CD14-positive monocyte (primary cell): ENCODE data around the gene CCL5. TPM values are rescaled to one million over a fixed set of nuclear protein-coding genes. Genes with fewer than 3 reads are reported as not detected.
A peak's percentile ranks its signal among the peaks of the same experiment; 100 is the strongest.

ENCODE experiments used
- DNase-seq, 3 donors: peaks; one replicate each; pipeline ENCODE4 v3.0.0-alpha.2; 2011 to 2022
- H2AFZ ChIP-seq: 2 replicates; pipeline ENCODE4 v1.6.0; 2012; ENCODE audit warnings: mild to moderate bottlenecking, low read depth, low read length, inconsistent platforms; ENCODE audit not compliant: insufficient read depth, poor library complexity, severe bottlenecking
- H3K27ac ChIP-seq, 2 donors: 1 replicate in 1 of 2; 2 replicates in 1 of 2; pipeline ENCODE4 v1.5.1; 2012 to 2013; ENCODE audit warnings: low read length in 2 of 2, control low read depth in 1 of 2, inconsistent platforms in 1 of 2, low read depth in 1 of 2, mild to moderate bottlenecking in 1 of 2
- H3K27me3 ChIP-seq, 2 donors: one replicate each; pipeline versions ENCODE4 v1.6.0 to v1.6.1; 2011 to 2013; ENCODE audit warnings: low read length in 2 of 2; ENCODE audit not compliant: control insufficient read depth in 2 of 2, insufficient read depth in 2 of 2
- H3K36me3 ChIP-seq, 2 donors: replicated peaks in 1 of 2; 1 replicate in 1 of 2; 2 replicates in 1 of 2; pipeline versions ENCODE4 v1.5.1 to v1.6.1; 2012 to 2013; ENCODE audit warnings: low read length in 2 of 2, control low read depth in 1 of 2, inconsistent platforms in 1 of 2, mild to moderate bottlenecking in 1 of 2; ENCODE audit not compliant: insufficient read depth in 2 of 2, control insufficient read depth in 1 of 2
- H3K4me1 ChIP-seq, 2 donors: 1 replicate in 1 of 2; 2 replicates in 1 of 2; pipeline versions ENCODE4 v1.5.1 to v1.6.1; 2012 to 2013; ENCODE audit warnings: low read length in 2 of 2, control low read depth in 1 of 2, inconsistent platforms in 1 of 2, mild to moderate bottlenecking in 1 of 2, moderate library complexity in 1 of 2; ENCODE audit not compliant: insufficient read depth in 2 of 2, control insufficient read depth in 1 of 2
- H3K4me2 ChIP-seq: replicated peaks from 2 replicates; pipeline ENCODE3; 2012; ENCODE audit warnings: low read length, moderate library complexity, mild to moderate bottlenecking; ENCODE audit not compliant: poor library complexity, severe bottlenecking; ENCODE audit errors: extremely low read depth
- H3K4me3 ChIP-seq, 3 experiments: fragments of 200-600 bp in 1 of 3; sonication (generic) in 1 of 3; replicated peaks in 1 of 3; 1 replicate in 2 of 3; 2 replicates in 1 of 3; pipeline ENCODE4 v1.5.1; 2011 to 2013; ENCODE audit warnings: low read length in 3 of 3, mild to moderate bottlenecking in 3 of 3, control low read depth in 2 of 3, low read depth in 2 of 3, inconsistent platforms in 1 of 3, moderate library complexity in 1 of 3
- H3K79me2 ChIP-seq: 2 replicates; pipeline ENCODE4 v1.6.0; 2012; ENCODE audit warnings: mild to moderate bottlenecking, control low read depth, inconsistent platforms, low read length, moderate library complexity; ENCODE audit not compliant: insufficient read depth
- H3K9ac ChIP-seq: 2 replicates; pipeline ENCODE4 v1.6.0; 2017; ENCODE audit warnings: low read length, mild to moderate bottlenecking; ENCODE audit not compliant: insufficient read depth, poor library complexity, severe bottlenecking
- H3K9me3 ChIP-seq, 2 donors: replicated peaks in 1 of 2; 1 replicate in 1 of 2; 2 replicates in 1 of 2; pipeline versions ENCODE4 v1.5.1 to v1.6.1; 2012 to 2013; ENCODE audit warnings: low read length in 2 of 2, control low read depth in 1 of 2; ENCODE audit not compliant: control insufficient read depth in 1 of 2, insufficient read depth in 1 of 2
- H4K20me1 ChIP-seq: 2 replicates; pipeline ENCODE4 v1.6.0; 2012; ENCODE audit warnings: mild to moderate bottlenecking, low read length, control low read depth, moderate library complexity; ENCODE audit not compliant: insufficient read depth
- H3K27ac Mint-ChIP-seq, 7 donors: one replicate each; pipeline ENCODE4 v1.8.0; 2020; ENCODE audit warnings: mild to moderate bottlenecking in 7 of 7, mixed read lengths in 7 of 7, moderate library complexity in 6 of 7, inconsistent platforms in 2 of 7
- H3K27me3 Mint-ChIP-seq, 3 donors: one replicate each; pipeline ENCODE4 v1.8.0; 2021 to 2022; ENCODE audit warnings: low read depth in 3 of 3, mild to moderate bottlenecking in 3 of 3, mixed read lengths in 3 of 3, moderate library complexity in 3 of 3, inconsistent platforms in 1 of 3
- H3K36me3 Mint-ChIP-seq, 2 donors: one replicate each; pipeline ENCODE4 v1.8.0; 2020; ENCODE audit warnings: mixed read lengths in 2 of 2, inconsistent platforms in 1 of 2, mild to moderate bottlenecking in 1 of 2
- H3K4me1 Mint-ChIP-seq: one replicate; pipeline ENCODE4 v1.8.0; 2020; ENCODE audit warnings: mild to moderate bottlenecking, mixed read lengths
- H3K4me3 Mint-ChIP-seq, 2 donors: one replicate each; pipeline ENCODE4 v1.8.0; 2020; ENCODE audit warnings: mild to moderate bottlenecking in 2 of 2, mixed read lengths in 2 of 2, moderate library complexity in 1 of 2
- H3K9me3 Mint-ChIP-seq, 7 donors: one replicate each; pipeline ENCODE4 v1.8.0; 2020 to 2022; ENCODE audit warnings: mixed read lengths in 7 of 7, mild to moderate bottlenecking in 6 of 7, moderate library complexity in 6 of 7, inconsistent platforms in 2 of 7
- CTCF ChIP-seq: fragments of 200-600 bp; IDR thresholded peaks from one replicate; pipeline ENCODE4 v1.8.0; 2022; ENCODE audit warnings: antibody characterized with exemption, mild to moderate bottlenecking
- WGBS: methylation state at CpG from one replicate; pipeline ENCODE4 v1.1.5; 2013; ENCODE audit warnings: missing lambda C conversion rate; ENCODE audit not compliant: insufficient coverage; 5-methylcytosine and 5-hydroxymethylcytosine counted together
- intact Hi-C, 2 donors: fragments of 100-400 bp; cut with micrococcal nuclease; formaldehyde crosslinking; loops; one replicate each; pipeline versions ENCODE4 v1.15.0 to v1.15.1; 2023
- polyA plus RNA-seq, 3 donors: library from polyadenylated mRNA; depleted of rRNA in 1 of 3; unstranded in 2 of 3; stranded (reverse) in 1 of 3; fragments of 300-500 nt in 2 of 3; fragments of >200 nt in 1 of 3; fragmentation: Illumina TruSeq in 2 of 3; gene quantifications; 1 replicate in 2 of 3; 2 replicates in 1 of 3; pipeline ENCODE4 v1.2.3, GENCODE V29; 2012 to 2021

The CCL5 gene
- polyA plus RNA-seq, 3 donors = 0.95 to 6.8 (median 2.8) TPM

- Histone ChIP-seq H3K4me2 (no peak overlapping the region), H3K9me3 (no peaks in the 10 kb centered on the region), H3K79me2 (no peaks in the 10 kb centered on the region), H4K20me1 (no peaks in the 10 kb centered on the region), H3K4me3 (no peak overlapping the region), H3K27me3 (no peaks in the 10 kb centered on the region), H3K27ac (no peak overlapping the region), H3K4me1 (peaks cover 0 to 11% of the 10 kb centered on the region in 2 donors), H3K36me3 (peaks cover 0 to 21% of the 10 kb centered on the region in 2 donors), H2AFZ (no peak overlapping the region), H3K9ac (no peak overlapping the region)
- Mint-ChIP-seq H3K4me1 (peaks cover 7% of the 10 kb centered on the region), H3K9me3 (no peaks in the 10 kb centered on the region), H3K36me3 (peaks cover 25 to 30% of the 10 kb centered on the region in 2 donors), H3K4me3 (no peak overlapping the region), H3K27me3 (no peaks in the 10 kb centered on the region), H3K27ac (no peak overlapping the region)
- TF ChIP-seq CTCF = no peak
- intact Hi-C loops = no loop called here
- no peak for DNase-seq
- WGBS = 100% methylated on average over 2 of the region's 5 CpGs
Observed at GRCh38 chr17:35855965-35856364, 24.2 kb downstream of the CCL5 start.

GRCh38 chr17:35849469-35850348 is 30.5 kb downstream of the CCL5 start:
- peaks cover 63 to 75% of the 10 kb centered on the region in 2 donors for H3K36me3 Mint-ChIP-seq

More at GRCh38 chr17:35849469-35850348, 30.5 kb downstream of the CCL5 start:
- intact Hi-C loops = no loop called here
- peak; percentile 17 to 53 (median 45) for DNase-seq
- Histone ChIP-seq H3K4me1 (no peaks in the 10 kb centered on the region), H3K27ac (no peak overlapping the region), H3K9ac (no peak overlapping the region), H3K36me3 (peaks cover 31 to 73% of the 10 kb centered on the region in 2 donors), H3K4me3 (no peak overlapping the region), H2AFZ (no peak overlapping the region), H3K9me3 (no peaks in the 10 kb centered on the region), H4K20me1 (peaks cover 7% of the 10 kb centered on the region), H3K27me3 (no peaks in the 10 kb centered on the region), H3K79me2 (no peaks in the 10 kb centered on the region), H3K4me2 (no peak overlapping the region)
- peak overlapping the region in 1 of 7 donors; percentile 0 for H3K27ac Mint-ChIP-seq
- peak; percentile 86 for TF ChIP-seq CTCF
- H3K4me1 Mint-ChIP-seq = no peaks in the 10 kb centered on the region
- no peak overlapping the region for H3K4me3 Mint-ChIP-seq
- WGBS = 87% methylated on average over 3 of the region's 7 CpGs
- no peaks in the 10 kb centered on the region for H3K9me3 Mint-ChIP-seq
- H3K27me3 Mint-ChIP-seq = peaks cover 0 to 1% (median 0%) of the 10 kb centered on the region in 3 donors
